ENCODE measurements around the gene KRTAP4-1. TPM values are rescaled to one million over a fixed set of nuclear protein-coding genes. Genes with fewer than 3 reads are reported as not detected.
"Not testable (repeated sequence)": the region's sequence is repeated elsewhere in the genome, so short reads cannot be mapped to it uniquely, and the experiment has no call there.

The KRTAP4-1 gene
- polyA plus RNA-seq (2011; rRNA removed) (0.12 TPM in 1 of 2 replicates, not detected in the other), polyA minus RNA-seq (2011; rRNA and poly(A)+ RNA removed) (not detected in 2 replicates)

DNA sequence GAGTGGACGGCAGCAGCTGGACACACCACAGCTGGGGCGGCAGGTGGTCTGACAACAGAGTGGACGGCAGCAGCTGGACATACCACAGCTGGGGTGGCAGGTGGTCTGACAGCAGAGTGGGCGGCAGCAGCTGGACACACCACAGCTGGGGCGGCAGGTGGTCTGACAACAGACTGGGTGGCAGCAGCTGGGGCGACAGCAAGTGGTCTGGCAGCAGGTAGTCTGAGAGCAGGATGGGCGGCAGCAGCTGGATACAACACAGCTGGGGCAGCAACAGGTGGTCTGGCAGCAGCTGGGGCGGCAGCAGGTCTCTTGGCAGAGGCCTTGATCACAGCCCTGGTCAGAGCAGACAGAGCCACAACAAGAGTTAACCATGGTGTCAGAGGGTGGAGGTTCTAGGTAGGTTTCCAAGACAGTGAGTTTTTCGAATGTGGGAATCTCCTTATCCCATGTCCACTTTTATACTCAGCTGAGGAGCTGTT, at the start of gene KRTAP4-1:
Gene KRTAP4-1, minus strand, starts transcription at position 432 of the 482 bp plus-strand sequence. Its CDS starts 57 bp downstream, at position 375.
- H3K4me3 ChIP-seq (ENCODE audit: low read depth, low read length), result no peak within 1 kb of the TSS
- TF ChIP-seq, protein P1, sequence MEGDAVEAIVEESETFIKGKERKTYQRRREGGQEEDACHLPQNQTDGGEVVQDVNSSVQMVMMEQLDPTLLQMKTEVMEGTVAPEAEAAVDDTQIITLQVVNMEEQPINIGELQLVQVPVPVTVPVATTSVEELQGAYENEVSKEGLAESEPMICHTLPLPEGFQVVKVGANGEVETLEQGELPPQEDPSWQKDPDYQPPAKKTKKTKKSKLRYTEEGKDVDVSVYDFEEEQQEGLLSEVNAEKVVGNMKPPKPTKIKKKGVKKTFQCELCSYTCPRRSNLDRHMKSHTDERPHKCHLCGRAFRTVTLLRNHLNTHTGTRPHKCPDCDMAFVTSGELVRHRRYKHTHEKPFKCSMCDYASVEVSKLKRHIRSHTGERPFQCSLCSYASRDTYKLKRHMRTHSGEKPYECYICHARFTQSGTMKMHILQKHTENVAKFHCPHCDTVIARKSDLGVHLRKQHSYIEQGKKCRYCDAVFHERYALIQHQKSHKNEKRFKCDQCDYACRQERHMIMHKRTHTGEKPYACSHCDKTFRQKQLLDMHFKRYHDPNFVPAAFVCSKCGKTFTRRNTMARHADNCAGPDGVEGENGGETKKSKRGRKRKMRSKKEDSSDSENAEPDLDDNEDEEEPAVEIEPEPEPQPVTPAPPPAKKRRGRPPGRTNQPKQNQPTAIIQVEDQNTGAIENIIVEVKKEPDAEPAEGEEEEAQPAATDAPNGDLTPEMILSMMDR (IDR thresholded peaks at IDR 0.05; ENCODE audit: insufficient read depth, low read depth, low read length), result no peak
- DNase-seq (ENCODE audit: low read depth), result no peak
- ChIA-PET POLR2A (no interaction called here), CTCF (no interaction called here)
- no peaks in the 10 kb centered on the region; the same call in 1 of the 2 replicates for H3K27me3 ChIP-seq (ENCODE audit: control insufficient read depth, insufficient read depth, low read length)
- H3K36me3 ChIP-seq (ENCODE audit: control insufficient read depth, insufficient read depth, low read length), result no peaks in the 10 kb centered on the region

DNA sequence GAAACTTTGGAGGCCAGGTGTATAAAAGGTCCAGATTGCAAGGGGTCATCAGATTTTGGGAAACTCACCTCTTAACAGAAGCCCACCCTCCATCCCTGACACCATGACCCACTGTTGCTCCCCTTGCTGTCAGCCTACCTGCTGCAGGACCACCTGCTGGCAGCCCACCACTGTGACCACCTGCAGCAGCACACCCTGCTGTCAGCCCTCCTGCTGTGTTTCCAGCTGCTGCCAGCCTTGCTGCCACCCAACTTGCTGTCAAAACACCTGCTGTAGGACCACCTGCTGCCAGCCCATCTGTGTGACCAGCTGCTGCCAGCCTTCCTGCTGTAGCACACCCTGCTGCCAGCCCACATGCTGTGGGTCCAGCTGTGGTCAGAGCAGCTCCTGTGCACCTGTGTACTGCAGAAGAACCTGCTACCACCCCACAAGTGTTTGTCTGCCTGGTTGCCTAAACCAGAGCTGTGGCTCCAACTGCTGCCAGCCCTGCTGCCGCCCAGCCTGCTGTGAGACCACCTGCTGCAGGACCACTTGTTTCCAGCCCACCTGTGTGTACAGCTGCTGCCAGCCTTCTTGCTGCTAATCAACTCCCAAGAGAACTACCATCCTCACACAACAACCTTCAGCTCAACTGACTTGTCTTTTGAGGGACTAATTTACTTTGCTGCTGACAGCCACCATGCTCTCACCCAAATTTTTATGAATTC, 47.8 kb upstream of the KRTAP4-1 start, which contains the start of gene KRTAP9-3:
Gene KRTAP9-3, plus strand, starts transcription at position 51 of the 707 bp plus-strand sequence. Its CDS starts 53 bp downstream, at position 104.
- H3K4me3 ChIP-seq (ENCODE audit: low read depth, low read length); H3K36me3 ChIP-seq (ENCODE audit: control insufficient read depth, insufficient read depth, low read length); H3K27me3 ChIP-seq (ENCODE audit: control insufficient read depth, insufficient read depth, low read length); POLR2A ChIA-PET; DNase-seq (ENCODE audit: low read depth); CTCF ChIA-PET: not testable (repeated sequence)

DNA sequence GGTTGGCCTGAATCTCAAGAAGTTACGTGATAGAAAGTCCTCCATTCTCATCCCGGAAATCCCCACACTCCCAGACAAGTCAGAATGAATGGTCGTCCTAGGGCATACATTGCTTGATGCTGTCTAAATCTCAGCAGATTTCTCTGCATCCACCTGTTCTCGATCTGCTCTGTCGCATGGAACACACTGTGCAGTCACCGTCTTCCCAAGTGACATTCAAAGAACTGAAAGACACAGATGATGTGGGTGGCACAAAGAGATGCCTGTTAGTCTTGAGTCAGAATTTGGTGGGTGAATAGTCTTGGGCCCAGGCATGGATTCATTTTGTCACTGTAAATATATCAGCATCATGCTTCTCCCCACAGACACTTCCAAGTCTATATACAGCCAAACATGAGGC, 47.0 kb upstream of the KRTAP4-1 start:
- no peak for DNase-seq (ENCODE audit: low read depth)
- CTCF ChIA-PET, result no interaction called here
- Histone ChIP-seq H3K27me3 (ENCODE audit: control insufficient read depth, insufficient read depth, low read length) (no peaks in the 10 kb centered on the region; the same call in 1 of the 2 replicates), H3K4me3 (ENCODE audit: low read depth, low read length) (no peak overlapping the region), H3K36me3 (ENCODE audit: control insufficient read depth, insufficient read depth, low read length) (no peaks in the 10 kb centered on the region)
- POLR2A ChIA-PET, result no interaction called here
- TF ChIP-seq, protein P1 (IDR thresholded peaks at IDR 0.05; ENCODE audit: insufficient read depth, low read depth, low read length), result no peak

DNA sequence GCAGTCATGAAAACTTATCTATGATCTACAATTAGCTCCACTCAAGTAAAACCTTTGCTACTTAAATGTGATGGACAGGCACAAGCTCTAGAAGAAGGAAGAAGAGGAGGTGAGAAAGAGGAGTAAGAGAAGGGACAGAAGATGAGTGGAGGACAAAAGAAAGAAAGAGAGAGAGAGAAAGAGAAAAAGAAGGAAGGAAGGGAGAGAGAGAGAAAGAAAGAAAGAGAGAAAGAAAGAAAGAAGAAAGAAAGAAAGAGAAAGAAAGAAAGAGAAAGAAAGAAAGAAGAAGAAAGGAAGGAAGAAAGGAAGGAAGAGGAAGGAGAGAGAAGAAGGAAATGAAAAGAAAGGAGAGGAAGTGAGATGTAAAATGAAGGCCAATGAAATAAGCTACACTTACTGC, 45.4 kb upstream of the KRTAP4-1 start:
- ChIA-PET POLR2A (no interaction called here), CTCF (no interaction called here)
- DNase-seq (ENCODE audit: low read depth), result no peak
- TF ChIP-seq, protein P1 (IDR thresholded peaks at IDR 0.05; ENCODE audit: insufficient read depth, low read depth, low read length), result no peak
- no peaks in the 10 kb centered on the region; the same call in 1 of the 2 replicates for H3K27me3 ChIP-seq (ENCODE audit: control insufficient read depth, insufficient read depth, low read length)
- H3K36me3 ChIP-seq (ENCODE audit: control insufficient read depth, insufficient read depth, low read length), result no peaks in the 10 kb centered on the region
- H3K4me3 ChIP-seq (ENCODE audit: low read depth, low read length), result no peak overlapping the region

DNA sequence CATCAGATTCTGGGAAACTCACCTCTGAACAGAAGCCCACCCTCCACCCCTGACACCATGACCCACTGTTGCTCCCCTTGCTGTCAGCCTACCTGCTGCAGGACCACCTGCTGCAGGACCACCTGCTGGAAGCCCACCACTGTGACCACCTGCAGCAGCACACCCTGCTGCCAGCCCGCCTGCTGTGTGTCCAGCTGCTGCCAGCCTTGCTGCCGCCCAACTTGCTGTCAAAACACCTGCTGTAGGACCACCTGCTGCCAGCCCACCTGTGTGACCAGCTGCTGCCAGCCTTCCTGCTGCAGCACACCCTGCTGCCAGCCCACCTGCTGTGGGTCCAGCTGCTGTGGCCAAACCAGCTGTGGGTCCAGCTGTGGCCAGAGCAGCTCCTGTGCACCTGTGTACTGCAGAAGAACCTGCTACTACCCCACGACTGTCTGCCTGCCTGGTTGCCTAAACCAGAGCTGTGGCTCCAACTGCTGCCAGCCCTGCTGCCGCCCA, 41.9 kb upstream of the KRTAP4-1 start, which contains the start of gene KRTAP9-2:
Gene KRTAP9-2, plus strand, starts transcription at position 51 of the 498 bp plus-strand sequence. Its CDS starts 7 bp downstream, at position 58.
- H3K27me3 ChIP-seq (ENCODE audit: control insufficient read depth, insufficient read depth, low read length); DNase-seq (ENCODE audit: low read depth); H3K4me3 ChIP-seq (ENCODE audit: low read depth, low read length); H3K36me3 ChIP-seq (ENCODE audit: control insufficient read depth, insufficient read depth, low read length); POLR2A ChIA-PET: not testable (repeated sequence)
- CTCF ChIA-PET, result interaction anchor here (0.7 kb wide), 1 partner anchor 304 kb away, joined by 3 read pairs; no protein-coding TSS in a partner anchor

DNA sequence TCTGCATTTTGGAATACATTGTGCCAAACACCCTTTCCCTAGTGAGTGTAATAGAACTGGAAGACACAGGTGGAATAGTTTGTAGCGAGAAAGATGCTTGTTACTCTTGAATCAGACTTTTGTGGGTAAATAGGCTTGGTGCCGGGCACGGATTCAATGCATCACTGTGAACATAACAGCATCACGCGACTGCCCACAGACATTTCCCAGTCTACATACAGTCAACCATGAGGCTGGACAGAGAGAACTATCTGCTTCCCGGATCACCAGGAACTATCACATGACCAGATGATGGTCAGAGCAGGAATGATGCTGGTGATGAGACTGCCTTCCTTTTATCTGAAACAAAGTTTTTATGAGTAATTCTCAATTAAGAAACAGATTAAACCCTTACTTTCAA, 41.3 kb upstream of the KRTAP4-1 start:
- no peaks in the 10 kb centered on the region; the same call in 1 of the 2 replicates for H3K27me3 ChIP-seq (ENCODE audit: control insufficient read depth, insufficient read depth, low read length)
- no peaks in the 10 kb centered on the region for H3K36me3 ChIP-seq (ENCODE audit: control insufficient read depth, insufficient read depth, low read length)
- no peak for DNase-seq (ENCODE audit: low read depth)
- no peak overlapping the region for H3K4me3 ChIP-seq (ENCODE audit: low read depth, low read length)
- TF ChIP-seq, protein P1 (IDR thresholded peaks at IDR 0.05; ENCODE audit: insufficient read depth, low read depth, low read length), result no peak
- ChIA-PET CTCF (interaction anchor here (1.2 kb wide), 1 partner anchor 9 kb away, joined by 3 read pairs; no protein-coding TSS in a partner anchor), POLR2A (no interaction called here)
